Keratinocyte (primary cell): ENCODE results near the gene PRKN.

Experiments used
- CTCF ChIP-seq, 3 experiments: IDR thresholded peaks in 1 of 3; conservative IDR thresholded peaks in 1 of 3; optimal IDR thresholded peaks in 1 of 3; 2 replicates in 2 of 3; 3 replicates in 1 of 3; pipeline versions ENCODE3 to v1.5.1; 2011; ENCODE audit warnings: low read length in 3 of 3, mild to moderate bottlenecking in 3 of 3, moderate library complexity in 2 of 3, control low read depth in 1 of 3, inconsistent platforms in 1 of 3; ENCODE audit not compliant: insufficient read depth in 2 of 3; ENCODE audit errors: extremely low read depth in 1 of 3
- EZH2 ChIP-seq: IDR thresholded peaks from one replicate; pipeline ENCODE4 v1.6.1; 2012; ENCODE audit warnings: inconsistent platforms, mild to moderate bottlenecking, low read length, moderate library complexity

GRCh38 chr6:161840380-161840779 lies 887.2 kb downstream of the PRKN start:
- TF ChIP-seq CTCF (optimal IDR thresholded peaks at IDR 0.05 in 1 of 3, IDR thresholded peaks at IDR 0.05 in 1 of 3, conservative IDR thresholded peaks at IDR 0.05 in 1 of 3; ENCODE audit: extremely low read depth in 1 of 3, insufficient read depth in 2 of 3, low read length in 3 of 3): no peak
- no peak for TF ChIP-seq EZH2
